Measurements from ENCODE around the gene NBPF12. TPM values are rescaled to one million over a fixed set of nuclear protein-coding genes. Genes with fewer than 3 reads are reported as not detected.
"Not testable (repeated sequence)": the region's sequence is repeated elsewhere in the genome, so short reads cannot be mapped to it uniquely, and the experiment has no call there.

NBPF12 gene
- total and polyA plus RNA-seq, 2 donors, result 5.6 to 11.8 TPM

- H3K4me3 ChIP-seq (ENCODE audit: low read length in 2 of 2); H3K4me1 ChIP-seq (ENCODE audit: control insufficient read depth in 2 of 2, insufficient read depth in 2 of 2, low read length in 2 of 2); H3K27ac ChIP-seq (ENCODE audit: low read depth in 1 of 2, low read length in 1 of 2); DNase-seq (ENCODE audit: low read depth in 6 of 9, low spot score in 9 of 9); H3K9me3 ChIP-seq (ENCODE audit: control insufficient read depth in 2 of 2, insufficient read depth in 1 of 2, low read length in 1 of 2); H3K27me3 ChIP-seq (ENCODE audit: control insufficient read depth in 2 of 2, insufficient read depth in 1 of 2, low read length in 1 of 2); H3K36me3 ChIP-seq (ENCODE audit: control insufficient read depth in 2 of 2, insufficient read depth in 2 of 2, low read length in 1 of 2): not testable (repeated sequence)
- WGBS, result 95% methylated on average over 2 of the region's 2 CpGs
Measured at GRCh38 chr1:146926413-146926812, 11.7 kb upstream of the NBPF12 start.

- not testable (repeated sequence) for H3K27me3 ChIP-seq (ENCODE audit: control insufficient read depth in 2 of 2, insufficient read depth in 1 of 2, low read length in 1 of 2); H3K4me1 ChIP-seq (ENCODE audit: control insufficient read depth in 2 of 2, insufficient read depth in 2 of 2, low read length in 2 of 2); H3K9me3 ChIP-seq (ENCODE audit: control insufficient read depth in 2 of 2, insufficient read depth in 1 of 2, low read length in 1 of 2); H3K36me3 ChIP-seq (ENCODE audit: control insufficient read depth in 2 of 2, insufficient read depth in 2 of 2, low read length in 1 of 2); DNase-seq (ENCODE audit: low read depth in 6 of 9, low spot score in 9 of 9); H3K27ac ChIP-seq (ENCODE audit: low read depth in 1 of 2, low read length in 1 of 2); H3K4me3 ChIP-seq (ENCODE audit: low read length in 2 of 2)
- 100% methylated on average over 1 of the region's 1 CpG for whole genome bisulfite sequencing
Measured at GRCh38 chr1:146930225-146930624, 7.9 kb upstream of the NBPF12 start.

- not testable (repeated sequence) for H3K4me1 ChIP-seq (ENCODE audit: control insufficient read depth in 2 of 2, insufficient read depth in 2 of 2, low read length in 2 of 2); H3K9me3 ChIP-seq (ENCODE audit: control insufficient read depth in 2 of 2, insufficient read depth in 1 of 2, low read length in 1 of 2); H3K4me3 ChIP-seq (ENCODE audit: low read length in 2 of 2); H3K27me3 ChIP-seq (ENCODE audit: control insufficient read depth in 2 of 2, insufficient read depth in 1 of 2, low read length in 1 of 2); DNase-seq (ENCODE audit: low read depth in 6 of 9, low spot score in 9 of 9); H3K27ac ChIP-seq (ENCODE audit: low read depth in 1 of 2, low read length in 1 of 2); H3K36me3 ChIP-seq (ENCODE audit: control insufficient read depth in 2 of 2, insufficient read depth in 2 of 2, low read length in 1 of 2)
- 17% methylated on average over 6 of the region's 8 CpGs for WGBS
Measured at GRCh38 chr1:146934390-146935223, 3.5 kb upstream of the NBPF12 start.

- H3K27me3 ChIP-seq (ENCODE audit: control insufficient read depth in 2 of 2, insufficient read depth in 1 of 2, low read length in 1 of 2); DNase-seq (ENCODE audit: low read depth in 6 of 9, low spot score in 9 of 9); H3K27ac ChIP-seq (ENCODE audit: low read depth in 1 of 2, low read length in 1 of 2); H3K4me1 ChIP-seq (ENCODE audit: control insufficient read depth in 2 of 2, insufficient read depth in 2 of 2, low read length in 2 of 2); H3K9me3 ChIP-seq (ENCODE audit: control insufficient read depth in 2 of 2, insufficient read depth in 1 of 2, low read length in 1 of 2); H3K36me3 ChIP-seq (ENCODE audit: control insufficient read depth in 2 of 2, insufficient read depth in 2 of 2, low read length in 1 of 2); H3K4me3 ChIP-seq (ENCODE audit: low read length in 2 of 2): not testable (repeated sequence)
- WGBS, result no CpG with 5 or more reads among the region's 3 CpGs
Measured at GRCh38 chr1:146937462-146937861, 662 bp upstream of the NBPF12 start.

- WGBS, result 11% methylated on average over 55 of the region's 55 CpGs
- not testable (repeated sequence) for H3K27me3 ChIP-seq (ENCODE audit: control insufficient read depth in 2 of 2, insufficient read depth in 1 of 2, low read length in 1 of 2); H3K9me3 ChIP-seq (ENCODE audit: control insufficient read depth in 2 of 2, insufficient read depth in 1 of 2, low read length in 1 of 2); H3K4me1 ChIP-seq (ENCODE audit: control insufficient read depth in 2 of 2, insufficient read depth in 2 of 2, low read length in 2 of 2); H3K36me3 ChIP-seq (ENCODE audit: control insufficient read depth in 2 of 2, insufficient read depth in 2 of 2, low read length in 1 of 2); H3K27ac ChIP-seq (ENCODE audit: low read depth in 1 of 2, low read length in 1 of 2)
- peak in 6 of 9 donors; percentile 0 to 38 (median 10) for DNase-seq (ENCODE audit: low read depth in 6 of 9, low spot score in 9 of 9)
- H3K4me3 ChIP-seq (ENCODE audit: low read length in 2 of 2), result peak overlapping the region; percentile 62 to 71
Measured at GRCh38 chr1:146938927-146939786, 1.0 kb downstream of the NBPF12 start.

- H3K9me3 ChIP-seq (ENCODE audit: control insufficient read depth in 2 of 2, insufficient read depth in 1 of 2, low read length in 1 of 2); H3K4me3 ChIP-seq (ENCODE audit: low read length in 2 of 2); H3K36me3 ChIP-seq (ENCODE audit: control insufficient read depth in 2 of 2, insufficient read depth in 2 of 2, low read length in 1 of 2); DNase-seq (ENCODE audit: low read depth in 6 of 9, low spot score in 9 of 9); H3K27ac ChIP-seq (ENCODE audit: low read depth in 1 of 2, low read length in 1 of 2); H3K4me1 ChIP-seq (ENCODE audit: control insufficient read depth in 2 of 2, insufficient read depth in 2 of 2, low read length in 2 of 2); H3K27me3 ChIP-seq (ENCODE audit: control insufficient read depth in 2 of 2, insufficient read depth in 1 of 2, low read length in 1 of 2): not testable (repeated sequence)
- 93% methylated on average over 3 of the region's 7 CpGs for WGBS
Measured at GRCh38 chr1:146940293-146940692, 2.2 kb downstream of the NBPF12 start.

- 81% methylated on average over 6 of the region's 6 CpGs for WGBS
- H3K4me3 ChIP-seq (ENCODE audit: low read length in 2 of 2); H3K9me3 ChIP-seq (ENCODE audit: control insufficient read depth in 2 of 2, insufficient read depth in 1 of 2, low read length in 1 of 2); DNase-seq (ENCODE audit: low read depth in 6 of 9, low spot score in 9 of 9); H3K27me3 ChIP-seq (ENCODE audit: control insufficient read depth in 2 of 2, insufficient read depth in 1 of 2, low read length in 1 of 2); H3K4me1 ChIP-seq (ENCODE audit: control insufficient read depth in 2 of 2, insufficient read depth in 2 of 2, low read length in 2 of 2); H3K36me3 ChIP-seq (ENCODE audit: control insufficient read depth in 2 of 2, insufficient read depth in 2 of 2, low read length in 1 of 2); H3K27ac ChIP-seq (ENCODE audit: low read depth in 1 of 2, low read length in 1 of 2): not testable (repeated sequence)
Measured at GRCh38 chr1:146943342-146943886, 5.3 kb downstream of the NBPF12 start.

GRCh38 chr1:146948127-146948526, 10.0 kb downstream of the NBPF12 start:
- H3K9me3 ChIP-seq (ENCODE audit: control insufficient read depth in 2 of 2, insufficient read depth in 1 of 2, low read length in 1 of 2); DNase-seq (ENCODE audit: low read depth in 6 of 9, low spot score in 9 of 9); H3K4me1 ChIP-seq (ENCODE audit: control insufficient read depth in 2 of 2, insufficient read depth in 2 of 2, low read length in 2 of 2); H3K27ac ChIP-seq (ENCODE audit: low read depth in 1 of 2, low read length in 1 of 2); H3K27me3 ChIP-seq (ENCODE audit: control insufficient read depth in 2 of 2, insufficient read depth in 1 of 2, low read length in 1 of 2); H3K36me3 ChIP-seq (ENCODE audit: control insufficient read depth in 2 of 2, insufficient read depth in 2 of 2, low read length in 1 of 2); H3K4me3 ChIP-seq (ENCODE audit: low read length in 2 of 2): not testable (repeated sequence)
- 100% methylated on average over 3 of the region's 4 CpGs for WGBS

GRCh38 chr1:146964340-146964739, 26.2 kb downstream of the NBPF12 start:
- not testable (repeated sequence) for DNase-seq (ENCODE audit: low read depth in 6 of 9, low spot score in 9 of 9); H3K36me3 ChIP-seq (ENCODE audit: control insufficient read depth in 2 of 2, insufficient read depth in 2 of 2, low read length in 1 of 2); H3K27me3 ChIP-seq (ENCODE audit: control insufficient read depth in 2 of 2, insufficient read depth in 1 of 2, low read length in 1 of 2); H3K4me1 ChIP-seq (ENCODE audit: control insufficient read depth in 2 of 2, insufficient read depth in 2 of 2, low read length in 2 of 2); H3K4me3 ChIP-seq (ENCODE audit: low read length in 2 of 2); H3K27ac ChIP-seq (ENCODE audit: low read depth in 1 of 2, low read length in 1 of 2); H3K9me3 ChIP-seq (ENCODE audit: control insufficient read depth in 2 of 2, insufficient read depth in 1 of 2, low read length in 1 of 2)
- 83% methylated on average over 2 of the region's 2 CpGs for WGBS
